Stimulated activated CD4-positive, alpha-beta T cell treated with anti-CD3 and anti-CD28 coated beads, TNF-alpha, amount 100 ng/mL, for 24 hours (primary cell): ENCODE results near the gene TXNL4A.

Experiments used
- DNase-seq, 3 experiments: peaks; one replicate each; pipeline ENCODE4 v3.0.0-alpha.2; 2020; ENCODE audit warnings: low read depth in 3 of 3

TXNL4A gene

GRCh38 chr18:79949697-79950487 lies 38.5 kb downstream of the TXNL4A start:
- no peak for DNase-seq

DNA sequence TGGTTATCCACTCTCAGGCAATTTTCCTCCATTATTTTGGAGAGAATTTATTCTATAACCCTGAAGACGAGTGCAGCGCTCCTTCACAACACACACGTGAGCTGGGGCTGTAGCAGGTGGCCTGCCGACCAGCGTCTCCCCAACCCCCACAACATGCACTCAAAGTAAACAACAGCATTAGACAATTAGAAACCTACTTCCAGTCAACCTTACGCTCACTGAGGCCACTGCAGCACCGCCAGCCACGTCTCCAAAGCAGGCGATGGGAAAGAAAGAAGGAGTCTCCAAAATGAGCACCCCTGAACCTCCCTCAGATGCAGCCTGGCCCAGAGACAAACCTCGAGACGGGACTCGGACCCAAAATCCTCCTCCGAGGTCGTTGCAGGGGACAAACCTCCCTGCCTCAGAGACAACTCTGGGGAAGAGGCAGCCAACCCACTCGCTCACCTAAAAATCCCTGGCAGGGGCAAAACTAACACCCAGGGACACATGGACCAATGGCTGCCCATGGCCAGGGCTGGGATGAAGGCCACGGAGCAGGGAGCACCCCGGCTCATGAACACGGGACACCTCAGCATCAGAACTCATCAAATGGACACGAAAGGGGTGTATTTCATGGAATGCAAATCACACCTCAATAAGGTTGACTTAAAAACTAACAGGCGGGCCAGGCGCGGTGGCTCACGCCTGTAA lies 39.5 kb downstream of the TXNL4A start:
- no peak for DNase-seq

DNA sequence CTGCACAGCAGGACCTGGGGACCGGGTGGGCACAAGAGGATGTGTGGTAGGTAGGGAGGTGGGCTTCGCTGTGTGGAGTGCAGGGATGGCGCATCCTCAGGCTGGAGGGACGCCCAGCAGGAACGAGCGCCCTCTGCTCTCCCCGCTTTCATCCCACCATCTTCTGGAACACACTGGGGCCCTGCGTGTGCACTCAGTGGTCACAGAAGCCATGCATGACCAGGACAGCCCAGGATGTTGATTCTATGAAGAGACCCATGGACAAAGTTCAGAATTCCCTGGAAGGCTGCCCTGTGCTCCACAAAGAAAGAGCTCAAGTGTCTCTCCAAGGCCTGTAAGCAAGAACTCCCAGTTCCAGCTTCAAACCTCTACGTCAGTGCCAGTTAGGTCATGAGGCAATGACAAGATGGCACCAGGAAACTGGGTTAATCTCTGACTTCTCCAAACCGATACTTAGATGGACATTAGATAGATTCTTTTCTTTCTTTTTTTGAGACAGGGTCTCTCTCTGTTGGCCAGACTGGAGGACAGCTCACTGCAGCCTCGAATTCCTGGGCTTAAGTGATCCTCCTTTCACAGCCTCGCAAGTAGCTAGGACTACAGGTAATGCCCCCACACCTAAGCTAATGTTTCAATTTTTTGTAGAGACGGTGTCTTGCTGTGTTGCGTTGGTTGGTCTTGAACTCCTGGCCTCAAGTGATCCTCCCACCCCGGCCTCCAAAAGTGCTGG lies 40.3 kb downstream of the TXNL4A start:
- no peak for DNase-seq

- DNase-seq, result no peak
Observed at GRCh38 chr18:79947054-79947755, 41.2 kb downstream of the TXNL4A start.

DNA sequence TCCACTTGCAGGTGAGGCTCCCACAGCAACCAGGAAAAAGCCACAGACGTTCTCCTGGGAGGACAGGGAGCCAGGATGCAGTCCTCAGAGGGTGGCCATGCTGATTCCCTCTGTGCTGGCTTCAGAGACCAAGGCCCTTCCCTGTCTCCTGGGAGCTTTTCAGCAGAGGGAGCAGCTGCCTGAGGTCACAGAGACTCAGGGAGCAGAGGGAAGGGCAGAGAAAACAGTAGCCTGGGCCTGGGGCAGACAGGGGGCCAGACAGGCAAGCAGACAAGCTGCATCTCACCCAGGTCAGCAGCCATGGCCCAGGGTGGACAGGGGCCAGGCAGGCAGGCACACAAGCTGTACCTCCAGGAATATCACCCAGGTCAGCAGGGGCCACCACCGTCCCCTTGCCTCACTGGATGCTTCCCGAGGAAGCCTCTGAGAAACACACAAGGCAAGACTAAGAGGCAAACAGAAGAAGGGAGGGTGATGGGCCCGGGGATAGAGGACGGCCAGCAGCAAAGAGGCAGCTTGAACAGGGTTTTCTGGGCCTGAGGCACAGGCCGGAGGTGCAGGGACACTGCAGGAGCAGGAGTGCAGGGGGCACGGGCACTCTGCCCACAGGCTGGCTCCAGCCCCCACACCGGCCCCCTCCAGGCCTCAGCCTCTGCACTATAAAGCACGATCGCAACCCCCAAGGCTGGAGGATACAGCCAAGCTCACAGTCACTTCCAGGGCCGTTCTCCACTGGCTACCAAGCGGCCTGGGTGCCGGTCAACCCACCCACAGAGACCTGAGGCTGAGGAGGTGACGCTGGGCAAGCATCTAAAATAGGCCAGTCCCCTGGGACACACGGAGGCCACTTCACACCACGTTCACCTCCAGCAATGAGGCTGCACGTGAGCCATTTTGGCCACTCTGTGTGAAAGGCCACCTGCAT lies 43.0 kb downstream of the TXNL4A start:
- DNase-seq, result no peak

- DNase-seq, result no peak
Observed at GRCh38 chr18:79944746-79945117, 43.6 kb downstream of the TXNL4A start.

- no peak for DNase-seq
Observed at GRCh38 chr18:79944126-79944731, 44.1 kb downstream of the TXNL4A start.

- DNase-seq, result no peak
Observed at GRCh38 chr18:79943608-79944125, 44.7 kb downstream of the TXNL4A start.

DNA sequence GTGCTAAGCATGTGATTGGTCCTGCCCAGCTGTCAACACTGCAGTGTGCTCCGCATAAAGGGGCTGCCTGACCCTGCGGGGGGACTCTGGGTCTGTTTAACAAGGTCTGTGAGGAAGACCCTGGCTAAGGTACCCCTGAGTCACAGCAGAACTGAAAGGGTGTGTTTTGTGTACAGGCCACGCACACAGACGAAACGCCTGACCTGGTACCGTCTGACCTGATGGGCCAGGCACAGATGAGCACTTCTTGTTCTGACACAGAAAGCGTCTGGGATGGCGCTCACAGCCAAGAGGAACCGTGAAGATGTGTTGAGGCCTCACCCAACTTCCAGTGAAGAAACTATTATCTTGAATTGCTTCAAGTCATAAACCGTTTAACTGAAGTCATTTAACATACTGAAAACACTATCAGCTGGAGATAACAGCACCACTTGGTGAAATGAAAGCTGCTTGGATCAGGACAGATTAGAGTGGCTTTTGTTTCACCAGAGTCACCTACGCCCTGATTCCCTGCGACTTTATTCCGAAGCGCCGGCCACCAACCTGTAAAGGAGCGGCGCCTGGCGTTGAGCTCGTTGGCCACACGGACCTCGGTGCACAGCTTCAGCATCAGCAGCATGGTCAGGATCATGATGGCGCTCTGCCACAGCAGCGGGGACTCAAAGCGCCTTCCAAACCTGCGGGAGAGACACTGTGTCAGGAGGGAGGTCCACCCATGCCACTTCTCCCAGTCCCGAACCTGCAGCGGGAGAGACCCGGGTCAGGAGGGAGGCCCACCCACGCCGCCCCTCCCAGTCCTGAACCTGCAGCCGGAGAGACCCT lies 45.4 kb downstream of the TXNL4A start:
- no peak for DNase-seq

DNA sequence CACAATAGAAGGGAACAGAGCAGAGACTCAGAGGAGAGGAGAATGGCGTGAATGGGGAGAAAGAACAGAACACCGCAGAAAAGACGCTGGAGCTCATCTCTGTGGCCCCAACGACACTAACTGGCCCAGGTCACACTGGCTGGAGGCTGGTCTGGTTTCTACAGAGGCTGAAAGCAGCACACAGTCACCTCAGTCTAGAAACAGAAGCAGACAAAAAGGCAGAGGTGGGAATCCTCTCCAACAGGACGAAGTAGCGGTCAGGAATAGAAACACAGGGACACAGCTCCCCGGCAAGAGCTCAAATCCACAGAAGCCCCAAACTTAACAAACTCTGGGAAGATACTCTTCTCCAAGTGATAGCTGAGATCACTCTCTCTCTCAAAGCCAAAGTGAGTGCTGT lies 46.2 kb downstream of the TXNL4A start:
- DNase-seq, result no peak

- no peak for DNase-seq
Observed at GRCh38 chr18:79941473-79942119, 46.8 kb downstream of the TXNL4A start.

- DNase-seq, result no peak
Observed at GRCh38 chr18:79940814-79941472, 47.4 kb downstream of the TXNL4A start.

DNA sequence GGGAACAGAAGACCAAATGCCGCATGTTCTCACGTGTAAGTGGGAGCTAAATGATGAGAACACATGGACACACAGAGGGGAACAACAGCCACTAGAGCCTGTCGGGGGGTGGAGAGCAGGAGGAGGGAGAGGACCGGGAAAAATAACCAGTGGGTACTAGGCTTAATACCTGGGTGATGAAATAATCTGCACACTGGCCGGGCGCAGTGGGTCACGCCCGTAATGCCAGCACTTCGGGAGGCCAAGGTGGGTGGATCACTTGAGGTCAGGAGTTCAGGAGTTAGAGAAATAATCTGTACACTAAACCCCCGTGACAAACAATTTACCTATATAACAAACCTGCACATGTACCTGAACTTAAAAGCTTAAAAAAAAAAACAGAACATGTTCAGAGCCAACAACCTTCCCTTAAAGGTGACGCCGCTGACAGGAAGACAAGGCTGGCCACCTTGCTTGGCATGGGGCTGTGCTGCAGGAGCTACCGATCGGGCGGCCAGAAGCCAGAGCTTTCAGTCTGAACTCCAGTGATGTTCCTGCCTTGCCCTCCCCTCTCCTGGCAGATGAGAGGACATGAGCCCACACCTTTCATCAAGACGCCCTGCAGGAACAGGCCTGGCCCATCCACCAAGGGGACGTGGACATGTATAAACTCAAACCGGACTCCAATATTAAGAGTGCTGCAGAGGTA lies 48.1 kb downstream of the TXNL4A start:
- no peak for DNase-seq

DNA sequence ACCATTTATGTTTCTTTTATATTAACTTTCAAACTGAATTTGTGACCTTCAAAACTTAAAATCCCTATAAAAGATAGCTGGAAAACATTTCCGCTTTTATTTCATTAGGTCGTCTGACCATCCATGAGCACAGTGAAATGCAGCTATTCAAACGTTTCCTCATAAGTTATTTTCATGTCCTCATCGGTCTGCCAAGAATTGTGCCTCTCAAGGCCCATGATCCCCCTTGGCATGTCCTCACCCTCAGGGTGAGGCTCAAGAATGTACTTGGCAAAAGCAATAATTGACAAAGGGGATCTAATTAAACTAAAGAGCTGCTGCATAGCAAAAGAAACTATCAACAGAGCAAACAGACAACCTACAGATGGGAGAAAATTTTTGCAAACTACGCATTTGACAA lies 49.3 kb downstream of the TXNL4A start:
- no peak for DNase-seq

- DNase-seq, result no peak
Observed at GRCh38 chr18:79938196-79938595, 50.2 kb downstream of the TXNL4A start.

GRCh38 chr18:79937103-79937860 lies 51.1 kb downstream of the TXNL4A start:
- DNase-seq, result no peak

DNA sequence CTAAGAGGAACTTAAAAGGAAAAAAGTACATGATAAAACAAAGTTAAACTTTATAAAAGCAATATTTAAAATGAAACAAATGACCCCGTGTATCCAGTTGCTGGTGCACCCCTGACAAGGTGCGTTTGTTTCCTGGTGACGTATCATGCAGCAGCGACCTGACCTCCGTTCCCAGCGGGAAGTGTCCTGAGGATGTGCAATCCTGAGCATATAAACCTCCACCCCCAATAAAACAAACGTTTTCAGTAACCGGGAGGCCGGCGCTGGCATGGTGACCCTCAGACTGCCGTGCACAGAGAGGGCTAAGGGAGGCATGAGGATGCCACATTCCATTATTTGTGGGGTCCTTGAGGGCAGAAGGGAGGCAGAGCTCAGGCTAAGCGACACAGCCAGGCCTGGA lies 51.7 kb downstream of the TXNL4A start:
- no peak for DNase-seq
